Gastroesophageal sphincter (tissue), 4 donors: Measurements from ENCODE around the gene SLC17A5. TPM values are rescaled to one million over a fixed set of nuclear protein-coding genes. Genes with fewer than 3 reads are reported as not detected.

ENCODE experiments used
- ATAC-seq: fragments of 150-250 bp; one replicate; pipeline ENCODE4 v1.9.1; 2016; ENCODE audit warnings: mild to moderate bottlenecking, moderate library complexity
- H3K27ac ChIP-seq, 4 donors: fragments of 200-600 bp; sonication (generic) in 3 of 4; 1 replicate in 3 of 4; 2 replicates in 1 of 4; pipeline ENCODE4 v1.5.1; 2016 to 2019
- H3K27me3 ChIP-seq: fragments of 200-600 bp; sonication (generic); one replicate; pipeline ENCODE4 v1.5.1; 2019
- H3K36me3 ChIP-seq, 2 donors: fragments of 200-600 bp; sonication (generic); one replicate each; pipeline ENCODE4 v1.5.1; 2019; ENCODE audit warnings: control low read depth in 1 of 2
- H3K4me1 ChIP-seq, 3 donors: fragments of 200-600 bp; sonication (generic); 1 replicate in 2 of 3; 2 replicates in 1 of 3; pipeline ENCODE4 v1.5.1; 2016 to 2019; ENCODE audit warnings: control low read depth in 2 of 3
- H3K4me3 ChIP-seq, 2 donors: fragments of 200-600 bp; sonication (generic); one replicate each; pipeline ENCODE4 v1.5.1; 2019; ENCODE audit warnings: mild to moderate bottlenecking in 1 of 2, moderate library complexity in 1 of 2
- H3K9me3 ChIP-seq, 3 donors: fragments of 200-600 bp; sonication (generic); one replicate each; pipeline ENCODE4 v1.5.1; 2017 to 2019; ENCODE audit warnings: control low read depth in 2 of 3
- CTCF ChIP-seq, 4 experiments: fragments of 200-600 bp in 2 of 4; fragments of 450-650 bp in 2 of 4; sonication (generic) in 1 of 4; IDR thresholded peaks; one replicate each; pipeline ENCODE4 v1.5.1; 2017 to 2019; ENCODE audit warnings: antibody characterized with exemption in 4 of 4, mild to moderate bottlenecking in 2 of 4, moderate library complexity in 2 of 4
- EP300 ChIP-seq: sonication (generic); formaldehyde crosslinking; IDR thresholded peaks from one replicate; pipeline ENCODE4 v1.6.1; 2017; ENCODE audit warnings: antibody characterized with exemption, mild to moderate bottlenecking
- POLR2A ChIP-seq, 2 donors: fragments of 450-650 bp; IDR thresholded peaks; one replicate each; pipeline ENCODE4 v1.6.1; 2017; ENCODE audit warnings: antibody characterized with exemption in 2 of 2, mild to moderate bottlenecking in 2 of 2, moderate library complexity in 1 of 2
- POLR2AphosphoS5 ChIP-seq: sonication (generic); formaldehyde crosslinking; IDR thresholded peaks from one replicate; pipeline ENCODE4 v1.6.1; 2017; ENCODE audit warnings: antibody characterized with exemption
- WGBS, 2 donors: methylation state at CpG; one replicate each; pipeline ENCODE4 v1.1.5; 2018; ENCODE audit warnings: low coverage in 1 of 2; 5-methylcytosine and 5-hydroxymethylcytosine counted together
- total RNA-seq, 4 donors: library from RNA; depleted of rRNA; stranded (reverse); fragments of >200 nt; gene quantifications; one replicate each; pipeline ENCODE4 v1.1.0, GENCODE V29; 2016

The SLC17A5 gene
- 10 to 100 TPM; 11.2 to 18.9 (median 14.6) TPM for total RNA-seq

- WGBS, 2 donors, result 0% methylated on average over 1 to 3 of the region's 90 CpGs
Observed at GRCh38 chr6:73653571-73654424, at the start of gene SLC17A5. TSS of gene SLC17A5 (minus strand) at chr6:73653992. CDS start at chr6:73653886, 106 bp downstream.

GRCh38 chr6:73703466-73703865, 49.7 kb upstream of the SLC17A5 start:
- peak overlapping the region in 2 of 4 donors; percentile 37 to 69 for H3K27ac ChIP-seq
- peaks cover 0 to 13% (median 2%) of the 10 kb centered on the region in 3 donors for H3K4me1 ChIP-seq
- no peaks in the 10 kb centered on the region for H3K36me3 ChIP-seq
- no peak overlapping the region for H3K4me3 ChIP-seq
- TF ChIP-seq POLR2A (IDR thresholded peaks at IDR 0.05) (no peak), CTCF (IDR thresholded peaks at IDR 0.05) (no peak)
- ATAC-seq, result no peak
- no peaks in the 10 kb centered on the region for H3K9me3 ChIP-seq
- WGBS, 2 donors, result 88 to 100% methylated on average over 1 of the region's 1 CpG
- H3K27me3 ChIP-seq, result no peaks in the 10 kb centered on the region

More at GRCh38 chr6:73653571-73654424, at the start of gene SLC17A5:
- Histone ChIP-seq H3K4me1 (peaks cover 0 to 35% (median 0%) of the 10 kb centered on the region in 3 donors), H3K9me3 (no peaks in the 10 kb centered on the region), H3K27me3 (no peaks in the 10 kb centered on the region), H3K36me3 (peaks cover 0 to 13% of the 10 kb centered on the region in 2 donors), H3K4me3 (peak within 1 kb of the TSS; percentile 54 to 80), H3K27ac (peak within 1 kb of the TSS; percentile 71 to 99 (median 94))
- TF ChIP-seq EP300 (no peak), CTCF (IDR thresholded peaks at IDR 0.05) (peak in 1 of 4 experiments; percentile 4), POLR2A (IDR thresholded peaks at IDR 0.05) (peak; percentile 65 to 78), POLR2AphosphoS5 (peak; percentile 68)
- ATAC-seq, result peak; percentile 98

GRCh38 chr6:73702444-73702843, 48.7 kb upstream of the SLC17A5 start:
- ATAC-seq, result no peak
- TF ChIP-seq POLR2AphosphoS5 (no peak), EP300 (no peak), POLR2A (IDR thresholded peaks at IDR 0.05) (no peak), CTCF (IDR thresholded peaks at IDR 0.05) (no peak)
- Histone ChIP-seq H3K4me1 (peaks cover 1 to 17% (median 2%) of the 10 kb centered on the region in 3 donors), H3K36me3 (no peaks in the 10 kb centered on the region), H3K27me3 (no peaks in the 10 kb centered on the region), H3K9me3 (no peaks in the 10 kb centered on the region), H3K4me3 (no peak overlapping the region), H3K27ac (no peak overlapping the region)
- WGBS, 2 donors, result 38% methylated on average over 1 of the region's 2 CpGs; no CpG with 5 or more reads in 1 of the 2 donors

- Histone ChIP-seq H3K36me3 (no peaks in the 10 kb centered on the region), H3K4me3 (no peak overlapping the region), H3K27ac (no peak overlapping the region), H3K27me3 (no peaks in the 10 kb centered on the region), H3K9me3 (no peaks in the 10 kb centered on the region), H3K4me1 (peaks cover 2 to 36% (median 5%) of the 10 kb centered on the region in 3 donors)
- no peak for ATAC-seq
- TF ChIP-seq EP300 (no peak), POLR2A (IDR thresholded peaks at IDR 0.05) (no peak), POLR2AphosphoS5 (no peak)
- WGBS, 2 donors, result 77 to 83% methylated on average over 1 to 2 of the region's 4 CpGs
Observed at GRCh38 chr6:73699676-73700459, 46.1 kb upstream of the SLC17A5 start.

- Histone ChIP-seq H3K27me3 (no peaks in the 10 kb centered on the region), H3K27ac (no peak overlapping the region), H3K4me1 (peaks cover 0 to 31% (median 5%) of the 10 kb centered on the region in 3 donors), H3K9me3 (no peaks in the 10 kb centered on the region), H3K4me3 (peak overlapping the region in 1 of 2 donors; percentile 73), H3K36me3 (no peaks in the 10 kb centered on the region)
- WGBS, 2 donors, result 60 to 63% methylated on average over 8 to 9 of the region's 10 CpGs
- ATAC-seq, result no peak
- TF ChIP-seq CTCF (IDR thresholded peaks at IDR 0.05) (no peak), POLR2AphosphoS5 (no peak), EP300 (no peak), POLR2A (IDR thresholded peaks at IDR 0.05) (no peak)
Observed at GRCh38 chr6:73696966-73697655, 43.3 kb upstream of the SLC17A5 start.
